HCT116 (cell line): ENCODE data around the gene PCDHGB5. TPM values are rescaled to one million over a fixed set of nuclear protein-coding genes. Genes with fewer than 3 reads are reported as not detected.

Experiments used
- ATAC-seq: fragments of 200-7000 bp; cut with Tn5 transposase; 2 replicates; pipeline ENCODE4 v1.9.1; 2020; ENCODE audit warnings: mild to moderate bottlenecking, moderate library complexity
- BruUV-seq: library from RNA; stranded (reverse); fragments of 400-500 nt; replicated peaks from 2 replicates; lab custom pipeline; 2021; lab: Mats Ljungman, UMichigan
- CTCF ChIA-PET: fragments of 300-600 bp; sonication (Branson Sonifier 250); formaldehyde crosslinking; loops from one replicate; lab custom pipeline; 2021; ENCODE audit warnings: antibody characterized with exemption; lab: Charles Lee
- POLR2A ChIA-PET: fragments of 300-600, 350-600 bp; sonication (Branson Sonifier 250); formaldehyde crosslinking; loops from one replicate; lab custom pipeline; 2021; ENCODE audit warnings: antibody characterized with exemption; lab: Charles Lee
- RAD21 ChIA-PET, 2 experiments: fragments of 300-600 bp; sonication (Branson Sonifier 250); formaldehyde crosslinking; loops; one replicate each; lab custom pipeline; 2023; ENCODE audit warnings: low total read pairs in 2 of 2; ENCODE audit not compliant: uncharacterized antibody in 2 of 2, unreplicated experiment in 2 of 2, low non-redundant PET in 1 of 2; lab: Charles Lee
- DNase-seq: peaks from one replicate; pipeline ENCODE4 v3.0.0-alpha.2; 2010; ENCODE audit warnings: low read depth, low spot score
- H2AFZ ChIP-seq: fragments of 200-600 bp; shearing (Covaris generic), sonication (generic); 2 replicates; pipeline ENCODE4 v1.6.1; 2017; ENCODE audit warnings: low read depth, mixed run types, mixed read lengths, antibody characterized with exemption, low read length; ENCODE audit not compliant: poor library complexity, severe bottlenecking
- H3K27ac ChIP-seq: 2 replicates; pipeline ENCODE4 v1.5.1; 2012; ENCODE audit warnings: low read depth, low read length
- H3K27me3 ChIP-seq: fragments of 200-600 bp; sonication (generic); 2 replicates; pipeline ENCODE4 v1.6.1; 2016; ENCODE audit warnings: mixed run types, low read length, mixed read lengths; ENCODE audit not compliant: insufficient read depth
- H3K36me3 ChIP-seq, 2 experiments: fragments of 200-500 bp in 1 of 2; fragments of 200-600 bp in 1 of 2; sonication (Bioruptor generic) in 1 of 2; sonication (generic) in 1 of 2; 2 replicates each; pipeline versions ENCODE4 v1.5.1 to v1.6.1; 2014 to 2016; ENCODE audit warnings: low read length in 2 of 2, inconsistent platforms in 1 of 2, mixed read lengths in 1 of 2, mixed run types in 1 of 2; ENCODE audit not compliant: insufficient read depth in 2 of 2, control insufficient read depth in 1 of 2
- H3K4me1 ChIP-seq, 2 experiments: fragments of 200-600 bp in 1 of 2; sonication (generic) in 1 of 2; 2 replicates each; pipeline versions ENCODE4 v1.5.1 to v1.6.1; 2012 to 2017; ENCODE audit warnings: low read length in 2 of 2, inconsistent platforms in 1 of 2, mild to moderate bottlenecking in 1 of 2, mixed read lengths in 1 of 2, mixed run types in 1 of 2, moderate library complexity in 1 of 2; ENCODE audit not compliant: insufficient read depth in 2 of 2, control insufficient read depth in 1 of 2
- H3K4me2 ChIP-seq: fragments of 200-600 bp; sonication (generic); 2 replicates; pipeline ENCODE4 v1.6.1; 2017; ENCODE audit warnings: mixed run types, low read length, mixed read lengths
- H3K4me3 ChIP-seq, 2 experiments: fragments of 200-600 bp in 1 of 2; sonication (generic) in 1 of 2; replicated peaks in 1 of 2; 2 replicates each; pipeline ENCODE4 v1.5.1; 2011 to 2016; ENCODE audit warnings: low read length in 2 of 2, control low read depth in 1 of 2, low read depth in 1 of 2, mild to moderate bottlenecking in 1 of 2, mixed read lengths in 1 of 2, mixed run types in 1 of 2
- H3K79me2 ChIP-seq: fragments of 200-600 bp; sonication (generic); 2 replicates; pipeline ENCODE4 v1.6.1; 2017; ENCODE audit warnings: mild to moderate bottlenecking, mixed run types, low read length, moderate library complexity, mixed read lengths; ENCODE audit not compliant: insufficient read depth
- H3K9ac ChIP-seq: fragments of 200-600 bp; sonication (generic); 2 replicates; pipeline ENCODE4 v1.6.1; 2016; ENCODE audit warnings: low read length, mixed read lengths
- H3K9me2 ChIP-seq: fragments of 200-600 bp; sonication (generic), shearing (Covaris generic); 2 replicates; pipeline ENCODE4 v1.6.1; 2017; ENCODE audit warnings: mixed run types, mild to moderate bottlenecking, moderate library complexity; ENCODE audit not compliant: insufficient read depth
- H3K9me3 ChIP-seq, 2 experiments: fragments of 200-500 bp in 1 of 2; fragments of 200-600 bp in 1 of 2; sonication (Bioruptor generic) in 1 of 2; sonication (generic) in 1 of 2; 2 replicates each; pipeline ENCODE4 v1.6.1; 2014 to 2017; ENCODE audit warnings: low read length in 2 of 2, mixed read lengths in 2 of 2, inconsistent platforms in 1 of 2, low read depth in 1 of 2, mild to moderate bottlenecking in 1 of 2, mixed run types in 1 of 2, moderate library complexity in 1 of 2; ENCODE audit not compliant: control insufficient read depth in 1 of 2, insufficient read depth in 1 of 2
- H4K20me1 ChIP-seq: fragments of 200-600 bp; sonication (generic), shearing (Covaris generic); 2 replicates; pipeline ENCODE4 v1.6.1; 2017; ENCODE audit warnings: mixed run types, mild to moderate bottlenecking, moderate library complexity; ENCODE audit not compliant: insufficient read depth
- CBX3 ChIP-seq: IDR thresholded peaks from 2 replicates; pipeline ENCODE4 v1.6.1; 2012; ENCODE audit warnings: low read depth
- CEBPB ChIP-seq: IDR thresholded peaks from 2 replicates; pipeline ENCODE4 v1.6.1; 2012; ENCODE audit warnings: low read depth
- ELF1 ChIP-seq: IDR thresholded peaks from 2 replicates; pipeline ENCODE4 v1.6.1; 2012; ENCODE audit warnings: low read depth, borderline replicate concordance
- EZH2 ChIP-seq: fragments of 200-600 bp; sonication (generic); IDR thresholded peaks from 2 replicates; pipeline ENCODE4 v1.6.1; 2017; ENCODE audit warnings: antibody characterized with exemption, mixed run types
- EZH2phosphoT487 ChIP-seq: fragments of 200-600 bp; IDR thresholded peaks from 2 replicates; pipeline ENCODE4 v1.6.1; 2018; ENCODE audit warnings: antibody characterized with exemption, borderline replicate concordance
- FOSL1 ChIP-seq: IDR thresholded peaks from 2 replicates; pipeline ENCODE4 v1.6.1; 2012; ENCODE audit warnings: low read depth
- JUND ChIP-seq: IDR thresholded peaks from 2 replicates; pipeline ENCODE4 v1.6.1; 2012
- POLR2AphosphoS5 ChIP-seq: IDR thresholded peaks from 2 replicates; pipeline ENCODE4 v1.6.1; 2011; ENCODE audit warnings: mild to moderate bottlenecking, low read depth, low read length, moderate library complexity
- RAD21 ChIP-seq: IDR thresholded peaks from 2 replicates; pipeline ENCODE4 v1.6.1; 2012; ENCODE audit warnings: low read depth, mild to moderate bottlenecking
- SIN3A ChIP-seq: IDR thresholded peaks from 2 replicates; pipeline ENCODE4 v1.6.1; 2012; ENCODE audit warnings: low read depth
- SP1 ChIP-seq: IDR thresholded peaks from 2 replicates; pipeline ENCODE4 v1.6.1; 2012; ENCODE audit warnings: low read depth
- YY1 ChIP-seq: IDR thresholded peaks from 2 replicates; pipeline ENCODE4 v1.6.1; 2011; ENCODE audit warnings: low read length, low read depth, moderate library complexity, mild to moderate bottlenecking; ENCODE audit not compliant: insufficient replicate concordance; ENCODE audit errors: extremely low read depth
- ZBTB33 ChIP-seq: IDR thresholded peaks from 2 replicates; pipeline ENCODE4 v1.6.1; 2011; ENCODE audit warnings: mild to moderate bottlenecking, low read length, moderate library complexity; ENCODE audit not compliant: insufficient replicate concordance; ENCODE audit errors: extremely low read depth
- ZFX ChIP-seq: fragments of 450-650 bp; IDR thresholded peaks from 2 replicates; pipeline ENCODE4 v1.6.1; 2017
- ZNF274 ChIP-seq: fragments of 200-500 bp; sonication (Bioruptor generic); IDR thresholded peaks from 2 replicates; pipeline ENCODE4 v1.6.1; 2014; ENCODE audit warnings: mild to moderate bottlenecking, low read depth, low read length, inconsistent platforms
- intact Hi-C: fragments of 100-400 bp; cut with micrococcal nuclease; formaldehyde crosslinking; loops from 2 replicates; pipeline ENCODE4 v1.10.0; 2022
- total RNA-seq: library from RNA; stranded (reverse); gene quantifications from one replicate; pipeline ENCODE4 v1.2.1, GENCODE V29; 2021; ENCODE audit not compliant: unreplicated experiment
- TF ChIP-seq, protein P1 (sequence below): IDR thresholded peaks from 2 replicates; pipeline ENCODE4 v1.6.1; 2012
- TF ChIP-seq, protein P2 (sequence below): IDR thresholded peaks from 2 replicates; pipeline ENCODE4 v1.6.1; 2012

Gene PCDHGB5
- total RNA-seq, 1 experiment from 2014 or later: 0.15 TPM

- ChIA-PET CTCF (no interaction called here), RAD21 (no interaction called here), POLR2A (no interaction called here)
- Histone ChIP-seq H3K4me1 (no peaks in the 10 kb centered on the region), H3K36me3 (no peaks in the 10 kb centered on the region), H3K79me2 (no peaks in the 10 kb centered on the region), H3K9ac (no peak overlapping the region), H3K27ac (no peak overlapping the region), H3K27me3 (no peaks in the 10 kb centered on the region), H2AFZ (no peak overlapping the region), H4K20me1 (no peaks in the 10 kb centered on the region), H3K4me2 (no peak overlapping the region), H3K9me3 (peaks cover 0 to 8% of the 10 kb centered on the region in 2 experiments; a peak in 2 of 4 replicates), H3K4me3 (no peak overlapping the region), H3K9me2 (no peaks in the 10 kb centered on the region)
- DNase-seq: no peak
- no peak for TF ChIP-seq JUND
- TF ChIP-seq ZBTB33: no peak
- TF ChIP-seq ZFX: no peak
- TF ChIP-seq EZH2: no peak
- TF ChIP-seq SP1: no peak
- TF ChIP-seq CBX3: no peak
- intact Hi-C loops: no loop called here
- no TSS peak for BruUV-seq
- no peak for ATAC-seq
These were observed 36.3 kb downstream of the PCDHGB5 start for GRCh38 chr5:141434006-141434405.

DNA sequence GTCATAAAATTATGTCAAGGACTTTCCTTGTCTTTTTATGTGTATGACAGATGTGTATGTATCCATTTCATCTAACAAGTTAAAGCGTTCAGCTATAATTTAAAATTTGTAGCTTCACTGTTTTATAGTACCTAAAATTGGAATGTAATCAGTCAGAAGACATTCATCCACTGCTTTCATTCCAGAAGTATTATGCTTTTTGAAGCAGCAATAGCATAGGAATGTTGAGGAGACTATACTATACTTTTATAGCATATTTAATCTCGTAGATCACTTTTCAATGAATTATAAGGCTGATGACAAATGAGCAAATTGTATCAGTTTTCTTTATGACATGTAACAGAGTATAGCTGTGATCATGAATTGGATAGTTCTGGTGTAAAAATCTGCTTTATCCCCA is 39.5 kb downstream of the PCDHGB5 start:
- no peaks in the 10 kb centered on the region for H3K27me3 ChIP-seq
- DNase-seq (no peak), ATAC-seq (no peak)
- no peaks in the 10 kb centered on the region for H3K9me2 ChIP-seq
- H3K4me2 ChIP-seq: no peak overlapping the region
- H3K79me2 ChIP-seq: no peaks in the 10 kb centered on the region
- H3K4me1 ChIP-seq: no peaks in the 10 kb centered on the region
- H3K9ac ChIP-seq: no peak overlapping the region
- intact Hi-C loops: no loop called here
- ChIA-PET CTCF (interaction anchor here (1.6 kb wide), 1 partner anchor 120 kb away, joined by 3 read pairs; no protein-coding TSS in a partner anchor), POLR2A (no interaction called here), RAD21 (no interaction called here)
- no peaks in the 10 kb centered on the region for H4K20me1 ChIP-seq
- H3K36me3 ChIP-seq: no peaks in the 10 kb centered on the region
- no TSS peak for BruUV-seq
- H3K27ac ChIP-seq: no peak overlapping the region
- no peak overlapping the region for H2AFZ ChIP-seq
- no peak overlapping the region for H3K4me3 ChIP-seq
- no peaks in the 10 kb centered on the region for H3K9me3 ChIP-seq
- TF ChIP-seq POLR2AphosphoS5 (no peak), FOSL1 (no peak), CEBPB (no peak), ZFX (no peak), ZNF274 (no peak), EZH2phosphoT487 (no peak), SIN3A (no peak), ZBTB33 (no peak), RAD21 (no peak), ELF1 (no peak), YY1 (no peak)
- TF ChIP-seq, protein P1, sequence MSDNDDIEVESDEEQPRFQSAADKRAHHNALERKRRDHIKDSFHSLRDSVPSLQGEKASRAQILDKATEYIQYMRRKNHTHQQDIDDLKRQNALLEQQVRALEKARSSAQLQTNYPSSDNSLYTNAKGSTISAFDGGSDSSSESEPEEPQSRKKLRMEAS: no peak
- TF ChIP-seq, protein P2, sequence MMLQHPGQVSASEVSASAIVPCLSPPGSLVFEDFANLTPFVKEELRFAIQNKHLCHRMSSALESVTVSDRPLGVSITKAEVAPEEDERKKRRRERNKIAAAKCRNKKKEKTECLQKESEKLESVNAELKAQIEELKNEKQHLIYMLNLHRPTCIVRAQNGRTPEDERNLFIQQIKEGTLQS: no peak
